Measurements from ENCODE around the gene NAPG.
A peak's percentile ranks its signal among the peaks of the same experiment; 100 is the strongest.

The NAPG gene

GRCh38 chr18:10518595-10519255 is 7.1 kb upstream of the NAPG start:
- Mint-ChIP-seq H3K9me3 (no peaks in the 10 kb centered on the region), H3K27me3 (peaks cover 66% of the 10 kb centered on the region), H3K27ac (ENCODE audit: low read depth) (no peak overlapping the region), H3K4me1 (no peaks in the 10 kb centered on the region), H3K36me3 (ENCODE audit: insufficient read depth) (no peaks in the 10 kb centered on the region), H3K4me3 (no peak overlapping the region)
- ATAC-seq (replicated peaks; ENCODE audit: extremely low read depth, poor library complexity, severe bottlenecking): no peak
- DNase-seq (ENCODE audit: low spot score in 2 of 2): no peak

GRCh38 chr18:10519366-10519765 is 6.5 kb upstream of the NAPG start:
- peaks cover 60% of the 10 kb centered on the region for H3K27me3 Mint-ChIP-seq
- no peaks in the 10 kb centered on the region for H3K9me3 Mint-ChIP-seq
- no peaks in the 10 kb centered on the region for H3K36me3 Mint-ChIP-seq (ENCODE audit: insufficient read depth)
- DNase-seq (ENCODE audit: low spot score in 2 of 2) (no peak), ATAC-seq (replicated peaks; ENCODE audit: extremely low read depth, poor library complexity, severe bottlenecking) (no peak)
- H3K27ac Mint-ChIP-seq (ENCODE audit: low read depth): no peak overlapping the region
- peaks cover under 1% of the 10 kb centered on the region for H3K4me1 Mint-ChIP-seq
- no peak overlapping the region for H3K4me3 Mint-ChIP-seq

DNA sequence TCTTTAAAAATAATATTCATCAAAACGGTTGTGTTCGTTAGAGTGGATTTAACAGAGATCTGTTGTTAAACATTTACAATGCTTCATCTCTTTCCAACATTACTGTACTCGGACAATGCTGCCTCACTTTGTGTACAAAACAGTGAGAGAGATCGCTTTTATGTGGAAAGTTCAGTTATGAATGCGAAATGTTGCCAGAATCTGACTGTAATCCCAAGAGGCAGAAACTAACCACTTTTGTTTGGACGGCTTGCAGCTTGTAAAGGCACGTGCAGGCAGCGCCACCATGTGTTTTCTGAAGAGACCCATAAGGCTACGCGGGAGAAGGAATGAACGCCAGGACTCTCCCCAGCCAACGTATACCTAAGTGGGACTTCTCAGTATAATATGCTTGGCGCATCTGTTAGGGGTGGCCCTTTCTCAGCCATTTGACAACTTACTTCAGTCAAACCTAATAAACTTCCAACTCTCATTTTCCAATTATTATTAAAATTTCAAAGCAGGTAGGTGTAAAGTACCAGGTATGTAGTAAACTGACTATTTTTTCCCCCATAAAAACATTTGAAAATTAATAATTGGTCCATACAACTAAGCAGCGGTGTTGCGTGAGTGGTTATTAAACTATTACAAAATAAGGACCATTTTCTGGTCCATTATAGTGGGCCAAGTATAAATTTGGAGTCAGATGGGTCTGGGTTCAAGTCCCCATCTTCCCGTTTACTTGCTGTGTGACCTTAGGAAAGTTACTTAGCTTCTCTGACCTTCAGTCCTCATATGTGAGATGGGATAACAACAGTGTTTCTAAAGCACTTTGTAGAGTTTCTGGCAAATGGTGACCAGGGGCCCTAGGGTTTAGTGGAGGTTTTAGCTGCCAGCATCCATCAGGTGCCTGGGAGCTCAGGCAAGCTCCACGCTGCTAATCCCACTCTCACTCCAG is 5.6 kb upstream of the NAPG start:
- no peak for DNase-seq (ENCODE audit: low spot score in 2 of 2)
- ATAC-seq (replicated peaks; ENCODE audit: extremely low read depth, poor library complexity, severe bottlenecking): peak; percentile 83
- H3K27me3 Mint-ChIP-seq: peaks cover 57% of the 10 kb centered on the region
- no peaks in the 10 kb centered on the region for H3K9me3 Mint-ChIP-seq
- no peak overlapping the region for H3K4me3 Mint-ChIP-seq
- peaks cover 3% of the 10 kb centered on the region for H3K36me3 Mint-ChIP-seq (ENCODE audit: insufficient read depth)
- no peak overlapping the region for H3K27ac Mint-ChIP-seq (ENCODE audit: low read depth)
- H3K4me1 Mint-ChIP-seq: peaks cover 10% of the 10 kb centered on the region

GRCh38 chr18:10521566-10521965 is 4.3 kb upstream of the NAPG start:
- no peaks in the 10 kb centered on the region for H3K9me3 Mint-ChIP-seq
- peaks cover 44% of the 10 kb centered on the region for H3K27me3 Mint-ChIP-seq
- DNase-seq (ENCODE audit: low spot score in 2 of 2): no peak
- H3K36me3 Mint-ChIP-seq (ENCODE audit: insufficient read depth): peaks cover 10% of the 10 kb centered on the region
- H3K4me3 Mint-ChIP-seq: no peak overlapping the region
- H3K4me1 Mint-ChIP-seq: peaks cover 10% of the 10 kb centered on the region
- ATAC-seq (replicated peaks; ENCODE audit: extremely low read depth, poor library complexity, severe bottlenecking): no peak
- H3K27ac Mint-ChIP-seq (ENCODE audit: low read depth): no peak overlapping the region

DNA sequence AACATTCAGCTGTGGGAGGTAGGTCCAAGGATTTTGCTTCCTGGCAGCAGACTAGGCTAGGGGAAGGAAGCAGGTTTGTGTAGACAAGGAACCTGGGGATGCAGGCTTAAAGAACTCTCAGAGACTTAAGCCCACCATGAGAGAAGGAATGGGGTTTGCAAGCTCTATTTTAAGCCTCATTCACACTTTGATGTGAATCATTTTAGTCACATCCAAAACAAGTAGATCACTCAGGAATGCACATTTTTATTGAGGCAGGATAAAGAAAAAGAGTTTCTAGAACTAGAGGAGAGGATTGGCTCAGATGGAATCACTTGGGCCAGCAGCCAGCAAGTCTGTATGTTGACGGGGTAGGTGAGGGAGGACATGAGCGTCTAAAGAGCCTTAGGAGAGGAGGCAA is 3.3 kb upstream of the NAPG start:
- Mint-ChIP-seq H3K9me3 (no peaks in the 10 kb centered on the region), H3K4me3 (no peak overlapping the region), H3K27me3 (peaks cover 35% of the 10 kb centered on the region), H3K4me1 (peaks cover 15% of the 10 kb centered on the region), H3K36me3 (ENCODE audit: insufficient read depth) (peaks cover 13% of the 10 kb centered on the region), H3K27ac (ENCODE audit: low read depth) (no peak overlapping the region)
- no peak for ATAC-seq (replicated peaks; ENCODE audit: extremely low read depth, poor library complexity, severe bottlenecking)
- DNase-seq (ENCODE audit: low spot score in 2 of 2): no peak

DNA sequence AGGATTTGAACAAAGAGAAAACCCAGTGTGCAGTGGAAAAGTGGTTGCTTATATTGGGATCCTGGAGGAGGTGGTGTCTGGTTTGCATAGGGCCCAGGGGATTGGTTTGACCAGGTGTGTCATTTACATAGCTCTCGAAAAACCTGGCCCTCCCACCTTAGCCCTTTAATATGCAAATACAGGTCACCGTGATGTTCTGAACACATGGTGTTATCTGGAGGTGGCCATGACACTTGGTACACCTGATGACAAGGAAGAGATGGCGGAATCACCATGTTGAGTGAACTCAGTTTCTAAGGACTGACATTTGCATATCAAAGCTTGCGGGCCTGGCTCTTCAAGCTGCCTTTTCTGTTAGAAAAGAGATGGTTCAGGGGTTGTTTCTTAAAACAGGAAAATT is 2.3 kb upstream of the NAPG start:
- Mint-ChIP-seq H3K9me3 (no peaks in the 10 kb centered on the region), H3K27ac (ENCODE audit: low read depth) (no peak overlapping the region), H3K36me3 (ENCODE audit: insufficient read depth) (peaks cover 13% of the 10 kb centered on the region), H3K4me3 (no peak overlapping the region), H3K4me1 (peaks cover 23% of the 10 kb centered on the region), H3K27me3 (peaks cover 25% of the 10 kb centered on the region)
- DNase-seq (ENCODE audit: low spot score in 2 of 2) (no peak), ATAC-seq (replicated peaks; ENCODE audit: extremely low read depth, poor library complexity, severe bottlenecking) (no peak)

- DNase-seq (ENCODE audit: low spot score in 2 of 2): no peak
- peaks cover 13% of the 10 kb centered on the region for H3K36me3 Mint-ChIP-seq (ENCODE audit: insufficient read depth)
- peak overlapping the region; percentile 36 for H3K27ac Mint-ChIP-seq (ENCODE audit: low read depth)
- H3K9me3 Mint-ChIP-seq: no peaks in the 10 kb centered on the region
- peak overlapping the region; percentile 92 for H3K4me3 Mint-ChIP-seq
- H3K4me1 Mint-ChIP-seq: peaks cover 29% of the 10 kb centered on the region
- no peak for ATAC-seq (replicated peaks; ENCODE audit: extremely low read depth, poor library complexity, severe bottlenecking)
- H3K27me3 Mint-ChIP-seq: peaks cover 13% of the 10 kb centered on the region
These were observed 1.1 kb upstream of the NAPG start for GRCh38 chr18:10524507-10525370.

DNA sequence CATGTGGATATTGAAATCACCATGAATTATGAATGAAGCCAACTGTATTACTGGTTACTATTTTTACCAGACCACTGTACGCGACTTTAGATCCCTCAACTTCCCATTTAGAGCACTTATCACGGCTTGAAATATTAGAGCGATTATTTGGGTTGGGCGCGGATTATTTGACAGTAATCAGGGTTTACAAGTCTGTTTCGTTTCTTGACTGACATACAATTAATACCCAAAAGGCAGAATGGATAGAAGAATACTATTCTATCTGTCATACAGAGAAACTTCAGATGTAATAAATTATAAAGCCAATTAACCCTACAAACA is 496 bp upstream of the NAPG start:
- H3K4me3 Mint-ChIP-seq: peak overlapping the region; percentile 92
- peaks cover 34% of the 10 kb centered on the region for H3K4me1 Mint-ChIP-seq
- no peaks in the 10 kb centered on the region for H3K9me3 Mint-ChIP-seq
- H3K27ac Mint-ChIP-seq (ENCODE audit: low read depth): peak overlapping the region; percentile 91
- H3K27me3 Mint-ChIP-seq: peaks cover 9% of the 10 kb centered on the region
- no peak for DNase-seq (ENCODE audit: low spot score in 2 of 2)
- ATAC-seq (replicated peaks; ENCODE audit: extremely low read depth, poor library complexity, severe bottlenecking): no peak
- peaks cover 15% of the 10 kb centered on the region for H3K36me3 Mint-ChIP-seq (ENCODE audit: insufficient read depth)

GRCh38 chr18:10526561-10526949 is 728 bp downstream of the NAPG start:
- peaks cover 15% of the 10 kb centered on the region for H3K36me3 Mint-ChIP-seq (ENCODE audit: insufficient read depth)
- ATAC-seq (replicated peaks; ENCODE audit: extremely low read depth, poor library complexity, severe bottlenecking) (peak; percentile 6), DNase-seq (ENCODE audit: low spot score in 2 of 2) (no peak)
- no peaks in the 10 kb centered on the region for H3K9me3 Mint-ChIP-seq
- H3K27ac Mint-ChIP-seq (ENCODE audit: low read depth): peak overlapping the region; percentile 91
- H3K27me3 Mint-ChIP-seq: peaks cover 5% of the 10 kb centered on the region
- H3K4me1 Mint-ChIP-seq: peaks cover 42% of the 10 kb centered on the region
- peak overlapping the region; percentile 92 for H3K4me3 Mint-ChIP-seq

- Mint-ChIP-seq H3K36me3 (ENCODE audit: insufficient read depth) (peaks cover 18% of the 10 kb centered on the region), H3K9me3 (no peaks in the 10 kb centered on the region), H3K27ac (ENCODE audit: low read depth) (peak overlapping the region; percentile 44), H3K4me1 (peaks cover 42% of the 10 kb centered on the region), H3K27me3 (no peaks in the 10 kb centered on the region), H3K4me3 (no peak overlapping the region)
- DNase-seq (ENCODE audit: low spot score in 2 of 2): no peak
- ATAC-seq (replicated peaks; ENCODE audit: extremely low read depth, poor library complexity, severe bottlenecking): no peak
These were observed 2.6 kb downstream of the NAPG start for GRCh38 chr18:10528439-10528838.

GRCh38 chr18:10530002-10530401 is 4.2 kb downstream of the NAPG start:
- Mint-ChIP-seq H3K9me3 (no peaks in the 10 kb centered on the region), H3K4me1 (peaks cover 34% of the 10 kb centered on the region), H3K27ac (ENCODE audit: low read depth) (no peak overlapping the region), H3K4me3 (no peak overlapping the region), H3K27me3 (no peaks in the 10 kb centered on the region), H3K36me3 (ENCODE audit: insufficient read depth) (peaks cover 22% of the 10 kb centered on the region)
- DNase-seq (ENCODE audit: low spot score in 2 of 2) (no peak), ATAC-seq (replicated peaks; ENCODE audit: extremely low read depth, poor library complexity, severe bottlenecking) (no peak)

DNA sequence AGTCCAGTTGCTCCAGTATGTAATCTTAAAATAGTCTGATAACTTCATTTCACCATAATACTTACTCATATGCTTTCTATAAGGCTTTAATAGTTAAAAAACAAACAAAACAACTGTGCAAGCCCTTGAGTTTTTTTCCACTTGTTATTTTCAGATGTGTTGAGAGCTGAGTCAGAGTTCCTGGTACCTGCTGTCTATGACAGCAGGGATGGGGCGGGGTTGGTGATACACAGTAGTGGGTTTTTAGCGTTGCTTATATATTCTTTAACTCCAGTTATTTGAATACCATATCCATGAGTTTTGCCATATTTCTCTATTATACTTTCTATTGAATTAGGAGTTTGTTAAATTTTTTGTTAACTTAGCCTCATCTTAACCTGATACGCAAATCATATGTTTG is 5.0 kb downstream of the NAPG start:
- no peaks in the 10 kb centered on the region for H3K9me3 Mint-ChIP-seq
- H3K27ac Mint-ChIP-seq (ENCODE audit: low read depth): no peak overlapping the region
- H3K4me1 Mint-ChIP-seq: peaks cover 31% of the 10 kb centered on the region
- H3K4me3 Mint-ChIP-seq: no peak overlapping the region
- DNase-seq (ENCODE audit: low spot score in 2 of 2) (no peak), ATAC-seq (replicated peaks; ENCODE audit: extremely low read depth, poor library complexity, severe bottlenecking) (no peak)
- peaks cover 19% of the 10 kb centered on the region for H3K36me3 Mint-ChIP-seq (ENCODE audit: insufficient read depth)
- no peaks in the 10 kb centered on the region for H3K27me3 Mint-ChIP-seq

Data from central memory CD8-positive, alpha-beta T cell (primary cell).